Neural cell (in vitro differentiated cells): ENCODE results near the gene LIPM. TPM values are rescaled to one million over a fixed set of nuclear protein-coding genes. Genes with fewer than 3 reads are reported as not detected.

Experiments
- H2AFZ ChIP-seq: fragments of 200-600, 300-800 bp; sonication (generic), shearing (Covaris generic); 2 replicates; pipeline ENCODE4 v1.6.0; 2014; ENCODE audit warnings: low read depth, mild to moderate bottlenecking, antibody characterized with exemption, low read length, moderate library complexity
- H3F3A ChIP-seq: fragments of 200-600 bp; shearing (Covaris generic); 2 replicates; pipeline ENCODE4 v1.6.1; 2016; ENCODE audit warnings: mild to moderate bottlenecking, moderate library complexity, mixed read lengths, antibody characterized with exemption, low read length; ENCODE audit not compliant: insufficient read depth, poor library complexity, severe bottlenecking
- H3K27ac ChIP-seq: fragments of 200-600, 300-800 bp; sonication (generic), shearing (Covaris generic); 2 replicates; pipeline ENCODE4 v1.5.1; 2014; ENCODE audit warnings: mild to moderate bottlenecking, low read length, moderate library complexity
- H3K27me3 ChIP-seq: fragments of 300-800, 200-600 bp; sonication (generic), shearing (Covaris generic); 2 replicates; pipeline ENCODE4 v1.6.0; 2014; ENCODE audit warnings: mild to moderate bottlenecking, low read depth, low read length, moderate library complexity; ENCODE audit not compliant: insufficient read depth
- H3K36me3 ChIP-seq: fragments of 300-800, 200-600 bp; sonication (generic), shearing (Covaris generic); 2 replicates; pipeline ENCODE4 v1.5.1; 2014; ENCODE audit warnings: mild to moderate bottlenecking, antibody characterized with exemption, low read length, moderate library complexity; ENCODE audit not compliant: insufficient read depth
- H3K4me2 ChIP-seq: fragments of 300-800, 200-600 bp; sonication (generic), shearing (Covaris generic); 2 replicates; pipeline ENCODE4 v1.6.0; 2014; ENCODE audit warnings: mild to moderate bottlenecking, low read length
- H3K4me3 ChIP-seq: fragments of 300-800, 200-600 bp; sonication (generic), shearing (Covaris generic); 2 replicates; pipeline ENCODE4 v1.5.1; 2014; ENCODE audit warnings: mild to moderate bottlenecking, low read length, moderate library complexity
- H3K79me2 ChIP-seq: fragments of 200-600 bp; shearing (Covaris generic); replicated peaks from 2 replicates; pipeline ENCODE4 v1.6.0; 2014; ENCODE audit warnings: mild to moderate bottlenecking, low read length, moderate library complexity; ENCODE audit not compliant: insufficient read depth
- H3K9ac ChIP-seq: fragments of 300-800, 200-600 bp; sonication (generic), shearing (Covaris generic); 2 replicates; pipeline ENCODE4 v1.6.1; 2016; ENCODE audit warnings: mild to moderate bottlenecking, low read length, mixed read lengths
- H3K9me2 ChIP-seq: fragments of 200-600 bp; shearing (Covaris generic); 2 replicates; pipeline ENCODE4 v1.6.1; 2016; ENCODE audit warnings: mild to moderate bottlenecking, low read length, mixed read lengths; ENCODE audit not compliant: insufficient read depth
- H3K9me3 ChIP-seq: fragments of 200-600, 300-800 bp; sonication (generic), shearing (Covaris generic); 2 replicates; pipeline ENCODE4 v1.6.1; 2016; ENCODE audit warnings: mild to moderate bottlenecking, mixed run types, low read length, moderate library complexity, mixed read lengths
- H4K20me1 ChIP-seq: fragments of 200-600 bp; shearing (Covaris generic); 2 replicates; pipeline ENCODE4 v1.6.1; 2016; ENCODE audit warnings: mild to moderate bottlenecking, mixed run types; ENCODE audit not compliant: insufficient read depth
- EP300 ChIP-seq: fragments of 450-650 bp; conservative IDR thresholded peaks from 2 replicates; pipeline ENCODE4 v1.6.1; 2014; ENCODE audit warnings: antibody characterized with exemption, mild to moderate bottlenecking, moderate library complexity; ENCODE audit not compliant: poor library complexity, severe bottlenecking
- EZH2 ChIP-seq: fragments of 200-600, 300-800 bp; shearing (Covaris generic), sonication (generic); IDR thresholded peaks from 2 replicates; pipeline ENCODE4 v1.6.1; 2014; ENCODE audit warnings: antibody characterized with exemption, low read length, borderline replicate concordance, mild to moderate bottlenecking; ENCODE audit not compliant: insufficient read depth, poor library complexity, severe bottlenecking
- MXI1 ChIP-seq: fragments of 450-650 bp; conservative IDR thresholded peaks from 2 replicates; pipeline ENCODE4 v1.6.1; 2014; ENCODE audit warnings: antibody characterized with exemption, mild to moderate bottlenecking; ENCODE audit not compliant: poor library complexity, severe bottlenecking
- POLR2AphosphoS5 ChIP-seq: IDR thresholded peaks from 2 replicates; pipeline ENCODE4 v1.6.1; 2012
- RAD21 ChIP-seq: fragments of 450-650 bp; conservative IDR thresholded peaks from 2 replicates; pipeline ENCODE4 v1.6.1; 2014; ENCODE audit warnings: antibody characterized with exemption, mild to moderate bottlenecking, moderate library complexity
- REST ChIP-seq: IDR thresholded peaks from 2 replicates; pipeline ENCODE4 v1.6.1; 2012; ENCODE audit warnings: borderline replicate concordance
- SMC3 ChIP-seq: fragments of 450-650 bp; conservative IDR thresholded peaks from 2 replicates; pipeline ENCODE4 v1.6.1; 2014; ENCODE audit warnings: antibody characterized with exemption, mild to moderate bottlenecking, moderate library complexity; ENCODE audit not compliant: poor library complexity
- TAF1 ChIP-seq: IDR thresholded peaks from 2 replicates; pipeline ENCODE4 v1.6.1; 2012; ENCODE audit warnings: low read depth
- polyA plus RNA-seq: library from polyadenylated mRNA; depleted of rRNA; stranded (reverse); fragments of >200 nt; gene quantifications from 2 replicates; pipeline ENCODE4 v1.2.3, GENCODE V29; 2014
- TF ChIP-seq, protein P1 (sequence below): fragments of 450-650 bp; IDR thresholded peaks from 2 replicates; pipeline ENCODE4 v1.5.1; 2014; ENCODE audit warnings: antibody characterized with exemption, mild to moderate bottlenecking, moderate library complexity; ENCODE audit not compliant: poor library complexity, severe bottlenecking

LIPM gene
- polyA plus RNA-seq, 1 donor from 2014 or later: not detected

DNA sequence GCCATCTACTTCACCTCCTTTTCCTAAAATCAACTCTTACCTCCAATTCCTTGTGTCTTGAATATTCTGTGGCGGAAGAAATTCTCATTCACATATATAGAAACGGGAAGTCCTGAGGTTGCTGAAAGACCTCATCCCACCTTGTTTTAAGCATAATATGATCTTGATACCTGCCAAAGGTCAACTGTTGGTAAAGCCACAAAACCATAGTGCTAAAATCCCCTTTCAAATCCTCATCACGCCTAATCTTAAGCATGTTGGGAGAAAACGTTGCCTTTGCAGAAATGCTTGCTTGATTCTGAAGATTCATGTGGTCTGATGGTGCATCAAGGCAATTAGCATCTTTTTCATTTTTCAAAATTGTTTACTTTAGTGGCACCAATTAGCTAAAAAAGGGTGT, 40.6 kb downstream of the LIPM start:
- H3F3A ChIP-seq: no peaks in the 10 kb centered on the region
- TF ChIP-seq MXI1: no peak
- no peak for TF ChIP-seq TAF1
- no peak for TF ChIP-seq EZH2
- TF ChIP-seq RAD21: no peak
- no peak for TF ChIP-seq REST
- no peak for TF ChIP-seq POLR2AphosphoS5
- no peak for TF ChIP-seq EP300
- TF ChIP-seq SMC3: no peak
- TF ChIP-seq, protein P1, sequence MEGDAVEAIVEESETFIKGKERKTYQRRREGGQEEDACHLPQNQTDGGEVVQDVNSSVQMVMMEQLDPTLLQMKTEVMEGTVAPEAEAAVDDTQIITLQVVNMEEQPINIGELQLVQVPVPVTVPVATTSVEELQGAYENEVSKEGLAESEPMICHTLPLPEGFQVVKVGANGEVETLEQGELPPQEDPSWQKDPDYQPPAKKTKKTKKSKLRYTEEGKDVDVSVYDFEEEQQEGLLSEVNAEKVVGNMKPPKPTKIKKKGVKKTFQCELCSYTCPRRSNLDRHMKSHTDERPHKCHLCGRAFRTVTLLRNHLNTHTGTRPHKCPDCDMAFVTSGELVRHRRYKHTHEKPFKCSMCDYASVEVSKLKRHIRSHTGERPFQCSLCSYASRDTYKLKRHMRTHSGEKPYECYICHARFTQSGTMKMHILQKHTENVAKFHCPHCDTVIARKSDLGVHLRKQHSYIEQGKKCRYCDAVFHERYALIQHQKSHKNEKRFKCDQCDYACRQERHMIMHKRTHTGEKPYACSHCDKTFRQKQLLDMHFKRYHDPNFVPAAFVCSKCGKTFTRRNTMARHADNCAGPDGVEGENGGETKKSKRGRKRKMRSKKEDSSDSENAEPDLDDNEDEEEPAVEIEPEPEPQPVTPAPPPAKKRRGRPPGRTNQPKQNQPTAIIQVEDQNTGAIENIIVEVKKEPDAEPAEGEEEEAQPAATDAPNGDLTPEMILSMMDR: no peak
- H3K4me2 ChIP-seq: no peak overlapping the region

DNA sequence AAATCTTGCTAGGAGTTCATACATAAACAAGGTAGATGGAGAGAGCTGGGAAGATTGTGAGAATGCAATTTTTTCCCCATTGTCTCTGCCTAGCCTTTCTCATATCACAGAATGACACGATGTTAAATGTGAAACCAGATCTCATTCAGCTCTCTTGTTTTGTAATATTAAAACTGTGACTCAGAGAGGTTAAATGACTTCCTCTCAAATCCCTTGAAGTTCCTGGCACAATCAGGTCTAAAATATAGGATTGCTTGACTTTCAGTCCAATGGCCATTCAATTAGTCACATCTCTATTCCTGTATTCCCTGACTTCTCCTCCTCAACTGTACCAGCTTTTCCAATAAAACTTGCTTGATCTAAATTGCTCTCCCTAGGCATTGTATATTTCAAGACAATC, 46.0 kb downstream of the LIPM start:
- H3F3A ChIP-seq: no peaks in the 10 kb centered on the region
- H3K27ac ChIP-seq: no peak overlapping the region
- TF ChIP-seq EZH2: no peak
- H3K4me2 ChIP-seq: no peak overlapping the region
- no peaks in the 10 kb centered on the region for H3K9me3 ChIP-seq
- no peaks in the 10 kb centered on the region for H3K9me2 ChIP-seq
- H3K27me3 ChIP-seq: no peaks in the 10 kb centered on the region
- H3K4me3 ChIP-seq: no peak overlapping the region
- H4K20me1 ChIP-seq: no peaks in the 10 kb centered on the region
- H3K9ac ChIP-seq: no peak overlapping the region
- no peak overlapping the region for H2AFZ ChIP-seq
- no peaks in the 10 kb centered on the region for H3K36me3 ChIP-seq
- no peaks in the 10 kb centered on the region for H3K79me2 ChIP-seq

More for the DNA sequence above, 40.6 kb downstream of the LIPM start:
- Histone ChIP-seq H2AFZ (no peak overlapping the region), H3K27me3 (no peaks in the 10 kb centered on the region), H3K79me2 (no peaks in the 10 kb centered on the region), H3K4me3 (no peak overlapping the region), H3K9me3 (no peaks in the 10 kb centered on the region), H3K27ac (no peak overlapping the region), H3K9me2 (no peaks in the 10 kb centered on the region), H4K20me1 (no peaks in the 10 kb centered on the region), H3K9ac (no peak overlapping the region), H3K36me3 (no peaks in the 10 kb centered on the region)

- Histone ChIP-seq H3F3A (no peaks in the 10 kb centered on the region), H3K27ac (no peak overlapping the region), H3K9me2 (no peaks in the 10 kb centered on the region), H3K79me2 (no peaks in the 10 kb centered on the region), H3K9ac (no peak overlapping the region), H3K27me3 (no peaks in the 10 kb centered on the region), H3K4me3 (no peak overlapping the region), H3K4me2 (no peak overlapping the region), H4K20me1 (no peaks in the 10 kb centered on the region), H3K36me3 (no peaks in the 10 kb centered on the region), H3K9me3 (no peaks in the 10 kb centered on the region), H2AFZ (no peak overlapping the region)
- TF ChIP-seq EP300 (no peak), RAD21 (no peak), MXI1 (no peak), SMC3 (no peak), EZH2 (no peak), REST (no peak), POLR2AphosphoS5 (no peak), TAF1 (no peak)
- TF ChIP-seq, protein P1: no peak
Observed at GRCh38 chr10:88849234-88849633, 46.7 kb downstream of the LIPM start.
